ENCODE measurements around the gene ENOX1.

GRCh38 chr13:43383498-43384165, 403.1 kb downstream of the ENOX1 start:
- TF ChIP-seq CTCF (IDR thresholded peaks at IDR 0.05) (no peak), ZFX (IDR thresholded peaks at IDR 0.05; ENCODE audit: borderline replicate concordance) (no peak)
